Liver (tissue), 9 donors: ENCODE measurements around the gene FOXRED2. TPM values are rescaled to one million over a fixed set of nuclear protein-coding genes. Genes with fewer than 3 reads are reported as not detected.
A peak's percentile ranks its signal among the peaks of the same experiment; 100 is the strongest.

ENCODE experiments used
- DNase-seq: peaks from one replicate; pipeline ENCODE4 v3.0.0-alpha.2; 2017; ENCODE audit warnings: low spot score
- H3K27ac ChIP-seq, 2 donors: one replicate each; pipeline ENCODE4 v1.7.0; 2013; ENCODE audit warnings: inconsistent platforms in 2 of 2, low read length in 2 of 2, control low read depth in 1 of 2, low read depth in 1 of 2, mild to moderate bottlenecking in 1 of 2
- H3K27me3 ChIP-seq, 4 donors: one replicate each; pipeline versions ENCODE4 v1.6.1 to v1.7.0; 2013; ENCODE audit warnings: low read length in 3 of 4, inconsistent platforms in 1 of 4, mild to moderate bottlenecking in 1 of 4, moderate library complexity in 1 of 4; ENCODE audit not compliant: control insufficient read depth in 4 of 4, insufficient read depth in 4 of 4
- H3K36me3 ChIP-seq, 4 donors: one replicate each; pipeline versions ENCODE4 v1.6.1 to v1.7.0; 2013; ENCODE audit warnings: low read length in 3 of 4, mild to moderate bottlenecking in 3 of 4, low read depth in 1 of 4, moderate library complexity in 1 of 4; ENCODE audit not compliant: control insufficient read depth in 4 of 4, insufficient read depth in 3 of 4
- H3K4me1 ChIP-seq, 4 donors: one replicate each; pipeline versions ENCODE4 v1.6.1 to v1.7.0; 2013; ENCODE audit warnings: low read length in 3 of 4, mild to moderate bottlenecking in 3 of 4, moderate library complexity in 1 of 4; ENCODE audit not compliant: control insufficient read depth in 4 of 4, insufficient read depth in 4 of 4
- H3K4me3 ChIP-seq, 3 donors: one replicate each; pipeline versions ENCODE4 v1.6.1 to v1.7.0; 2013; ENCODE audit warnings: low read length in 3 of 3, control low read depth in 1 of 3, low read depth in 1 of 3, mild to moderate bottlenecking in 1 of 3
- H3K9ac ChIP-seq, 2 donors: one replicate each; pipeline ENCODE4 v1.7.0; 2013; ENCODE audit warnings: low read length in 2 of 2, mild to moderate bottlenecking in 2 of 2, moderate library complexity in 2 of 2, control low read depth in 1 of 2, low read depth in 1 of 2
- H3K9me3 ChIP-seq, 4 donors: one replicate each; pipeline versions ENCODE4 v1.6.1 to v1.7.0; 2013; ENCODE audit warnings: low read length in 3 of 4; ENCODE audit not compliant: control insufficient read depth in 4 of 4
- CTCF ChIP-seq: fragments of 150-350 bp; IDR thresholded peaks from 2 replicates; pipeline ENCODE4 v1.5.1; 2017; ENCODE audit warnings: improper control_type of control experiment, low read depth, low read length; ENCODE audit not compliant: missing input control
- FOXA1 ChIP-seq: IDR thresholded peaks from 2 replicates; pipeline ENCODE4 v1.6.1; 2016; ENCODE audit warnings: antibody characterized with exemption
- HNF4A ChIP-seq, 2 donors: conservative IDR thresholded peaks; 2 replicates each; pipeline ENCODE4 v1.6.1; 2016; ENCODE audit warnings: antibody characterized with exemption in 2 of 2, mild to moderate bottlenecking in 2 of 2
- HNF4G ChIP-seq: IDR thresholded peaks from 2 replicates; pipeline ENCODE4 v1.6.1; 2016; ENCODE audit warnings: antibody characterized with exemption
- JUND ChIP-seq, 2 donors: IDR thresholded peaks; 2 replicates each; pipeline ENCODE4 v1.6.1; 2016; ENCODE audit warnings: antibody characterized with exemption in 2 of 2
- MAX ChIP-seq: IDR thresholded peaks from 2 replicates; pipeline ENCODE4 v1.6.1; 2016; ENCODE audit warnings: antibody characterized with exemption
- NR2F2 ChIP-seq: IDR thresholded peaks from 2 replicates; pipeline ENCODE4 v1.6.1; 2016; ENCODE audit warnings: antibody characterized with exemption
- REST ChIP-seq: IDR thresholded peaks from 2 replicates; pipeline ENCODE4 v1.6.1; 2016; ENCODE audit warnings: antibody characterized with exemption, mild to moderate bottlenecking
- RXRA ChIP-seq, 2 donors: IDR thresholded peaks; 2 replicates each; pipeline ENCODE4 v1.6.1; 2017 to 2018; ENCODE audit warnings: antibody characterized with exemption in 2 of 2, mild to moderate bottlenecking in 1 of 2
- TAF1 ChIP-seq: conservative IDR thresholded peaks from 2 replicates; pipeline ENCODE4 v1.6.1; 2016; ENCODE audit warnings: antibody characterized with exemption, mild to moderate bottlenecking
- YY1 ChIP-seq: IDR thresholded peaks from 2 replicates; pipeline ENCODE4 v1.6.1; 2016; ENCODE audit warnings: antibody characterized with exemption, mild to moderate bottlenecking
- ZBTB33 ChIP-seq: IDR thresholded peaks from 2 replicates; pipeline ENCODE4 v1.6.1; 2016; ENCODE audit warnings: antibody characterized with exemption
- WGBS: extraction: QIAGEN DNeasy Blood & Tissue Kit; methylation state at CpG from one replicate; pipeline ENCODE4 v1.1.7; 2013; 5-methylcytosine and 5-hydroxymethylcytosine counted together
- polyA plus RNA-seq, 2 donors: library from polyadenylated mRNA; stranded (reverse) in 1 of 2; unstranded in 1 of 2; fragments of 200-250 nt in 1 of 2; fragments of >200 nt in 1 of 2; fragmentation: Nextera tagmentation in 1 of 2; extraction: Ambion mirVana in 1 of 2; gene quantifications; one replicate each; pipeline versions ENCODE4 v1.2.1 to v1.2.3, GENCODE V29; 2013 to 2015
- total RNA-seq, 2 donors: library from RNA; depleted of rRNA; stranded (reverse); fragments of >200 nt; gene quantifications; one replicate each; pipeline ENCODE4 v1.2.3, GENCODE V29; 2014
- donor health status: healthy.
- donor health status: healthy.
- donor health status: healthy.
- donor health status: healthy.
- donor health status: healthy.

The FOXRED2 gene
- total and polyA plus RNA-seq, 4 donors, result 5.1 to 15.0 (median 7.3) TPM

DNA sequence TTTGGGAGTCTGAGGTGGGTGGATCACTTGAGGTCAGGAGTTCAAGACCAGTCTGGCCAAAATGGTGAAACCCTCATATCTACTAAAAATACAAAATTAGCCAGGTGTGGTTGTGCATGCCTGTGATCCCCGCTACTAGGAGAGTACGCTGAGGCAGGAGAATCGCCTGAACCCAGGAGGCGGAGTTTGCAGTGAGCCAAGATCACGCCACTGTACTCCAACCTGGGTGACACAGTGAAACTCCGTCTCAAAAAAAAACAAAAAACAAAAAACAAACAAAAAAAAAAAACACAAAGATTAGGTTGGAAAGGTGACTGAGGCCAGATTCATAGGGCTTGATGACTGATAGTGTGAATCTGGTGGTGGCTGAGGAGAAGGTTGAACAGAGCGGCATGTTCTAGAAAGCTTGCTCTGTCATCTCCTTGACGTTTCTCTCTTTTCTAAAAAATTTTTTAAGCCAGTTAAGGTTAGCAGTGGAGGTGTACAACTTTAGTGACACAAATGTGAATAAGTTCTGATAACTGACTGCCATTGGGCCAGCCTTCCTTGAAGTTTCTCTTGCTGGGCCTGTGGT lies 66.3 kb downstream of the FOXRED2 start:
- WGBS, result 89% methylated on average over 8 of the region's 8 CpGs

DNA sequence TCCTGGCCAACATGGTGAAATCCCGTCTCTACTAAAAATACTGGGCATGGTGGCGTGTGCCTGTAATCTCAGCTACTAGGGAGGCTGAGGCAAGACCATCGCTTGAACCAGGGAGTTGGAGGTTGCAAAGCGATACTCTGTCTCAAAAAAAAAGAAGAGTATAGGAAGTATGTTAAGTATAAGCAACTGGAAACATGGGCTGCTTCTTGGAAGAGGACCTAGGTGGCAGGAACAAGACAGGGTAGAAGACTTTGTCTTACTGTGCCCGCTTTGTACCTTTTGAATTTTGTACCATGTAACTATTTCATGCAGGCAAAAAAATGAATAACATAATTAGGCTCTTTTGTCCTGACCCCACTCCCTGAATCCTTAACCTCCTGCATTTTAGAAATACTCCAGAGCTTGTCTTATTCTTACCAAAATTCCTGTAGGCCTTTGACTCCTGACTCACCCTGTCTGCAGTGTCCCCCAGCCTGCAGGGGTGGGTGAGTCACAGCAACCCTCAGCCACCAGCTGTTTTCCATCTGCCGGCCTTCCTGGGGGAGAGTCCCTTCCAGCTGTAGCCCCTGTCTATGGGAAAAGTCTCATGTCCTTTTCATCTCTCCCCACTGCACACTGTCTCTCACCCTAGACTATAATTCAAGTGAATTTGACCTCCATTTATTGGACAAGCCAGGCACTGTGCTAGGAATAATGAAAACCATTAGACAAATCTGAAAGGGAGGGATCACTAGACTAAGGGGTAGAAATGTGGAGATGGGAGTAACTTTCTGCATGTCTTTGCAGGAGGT lies 67.2 kb downstream of the FOXRED2 start:
- peak overlapping the region in 1 of 2 donors; percentile 18 for H3K27ac ChIP-seq
- H3K9ac ChIP-seq, result no peak overlapping the region
- H3K27me3 ChIP-seq, result no peaks in the 10 kb centered on the region
- H3K4me3 ChIP-seq, result no peak overlapping the region
- peaks cover 0 to 12% (median 5%) of the 10 kb centered on the region in 4 donors for H3K4me1 ChIP-seq
- H3K36me3 ChIP-seq, result no peaks in the 10 kb centered on the region
- DNase-seq, result no peak
- 85% methylated on average over 6 of the region's 6 CpGs for WGBS
- H3K9me3 ChIP-seq, result no peaks in the 10 kb centered on the region
- no peak for TF ChIP-seq HNF4G
- peak; percentile 87 to 92 for TF ChIP-seq JUND (IDR thresholded peaks at IDR 0.05)
- no peak for TF ChIP-seq ZBTB33
- peak; percentile 66 to 67 for TF ChIP-seq RXRA (IDR thresholded peaks at IDR 0.05)
- no peak for TF ChIP-seq HNF4A (conservative IDR thresholded peaks at IDR 0.05)
- TF ChIP-seq FOXA1, result no peak
- TF ChIP-seq MAX, result no peak
- TF ChIP-seq NR2F2, result peak; percentile 97
- TF ChIP-seq REST, result peak; percentile 19

More for the DNA sequence above, 66.3 kb downstream of the FOXRED2 start:
- Histone ChIP-seq H3K4me1 (peaks cover 0 to 5% (median under 1%) of the 10 kb centered on the region in 4 donors), H3K27ac (no peak overlapping the region), H3K9me3 (no peaks in the 10 kb centered on the region), H3K36me3 (no peaks in the 10 kb centered on the region), H3K9ac (no peak overlapping the region), H3K4me3 (no peak overlapping the region), H3K27me3 (no peaks in the 10 kb centered on the region)
- TF ChIP-seq JUND (IDR thresholded peaks at IDR 0.05), result no peak
- no peak for TF ChIP-seq REST
- TF ChIP-seq CTCF, result no peak
- TF ChIP-seq TAF1, result no peak
- TF ChIP-seq YY1, result no peak
- DNase-seq, result no peak
